Lung (tissue), 12 donors: ENCODE results near the gene ARHGAP15. TPM values are rescaled to one million over a fixed set of nuclear protein-coding genes. Genes with fewer than 3 reads are reported as not detected.

Source experiments
- ATAC-seq: fragments of 200-7000 bp; cut with Tn5 transposase; one replicate; pipeline ENCODE4 v1.9.1; 2020; ENCODE audit warnings: moderate number of reproducible peaks; ENCODE audit not compliant: insufficient read depth, low FRiP score
- DNase-seq, 3 donors: peaks; one replicate each; pipeline ENCODE4 v3.0.0-alpha.2; 2013 to 2017
- H3K27ac ChIP-seq, 2 donors: one replicate each; pipeline ENCODE4 v1.5.1; 2013; ENCODE audit warnings: mild to moderate bottlenecking in 2 of 2, moderate library complexity in 2 of 2, control low read depth in 1 of 2, inconsistent platforms in 1 of 2, low read depth in 1 of 2, low read length in 1 of 2
- H3K27me3 ChIP-seq, 3 donors: one replicate each; pipeline ENCODE4 v1.5.1; 2013; ENCODE audit warnings: low read length in 2 of 3; ENCODE audit not compliant: control insufficient read depth in 3 of 3, insufficient read depth in 3 of 3
- H3K36me3 ChIP-seq, 4 donors: one replicate each; pipeline ENCODE4 v1.5.1; 2013; ENCODE audit warnings: low read length in 4 of 4, mild to moderate bottlenecking in 1 of 4, moderate library complexity in 1 of 4; ENCODE audit not compliant: control insufficient read depth in 4 of 4, insufficient read depth in 4 of 4
- H3K4me1 ChIP-seq, 5 donors: one replicate each; pipeline ENCODE4 v1.5.1; 2013; ENCODE audit warnings: low read length in 5 of 5, mild to moderate bottlenecking in 2 of 5, moderate library complexity in 1 of 5; ENCODE audit not compliant: control insufficient read depth in 5 of 5, insufficient read depth in 5 of 5
- H3K4me3 ChIP-seq: one replicate; pipeline ENCODE4 v1.5.1; 2013; ENCODE audit warnings: mild to moderate bottlenecking, control low read depth, moderate library complexity
- H3K9ac ChIP-seq, 2 donors: one replicate each; pipeline ENCODE4 v1.5.1; 2013; ENCODE audit warnings: low read length in 2 of 2, control low read depth in 1 of 2; ENCODE audit not compliant: insufficient read depth in 1 of 2
- H3K9me3 ChIP-seq, 4 donors: one replicate each; pipeline ENCODE4 v1.5.1; 2013; ENCODE audit warnings: low read length in 3 of 4, mild to moderate bottlenecking in 1 of 4, moderate library complexity in 1 of 4; ENCODE audit not compliant: control insufficient read depth in 4 of 4, insufficient read depth in 3 of 4
- WGBS, 2 donors: extraction: QIAGEN DNeasy Blood & Tissue Kit; methylation state at CpG; one replicate each; pipeline ENCODE4 v1.1.7; 2013; 5-methylcytosine and 5-hydroxymethylcytosine counted together
- polyA plus RNA-seq, 2 donors: library from polyadenylated mRNA; stranded (reverse); fragments of 200-250 nt; gene quantifications; one replicate each; pipeline ENCODE4 v1.2.1, GENCODE V29; 2013
- total RNA-seq, 2 donors: library from RNA; depleted of rRNA in 1 of 2; stranded (reverse); fragments of >200 nt in 1 of 2; gene quantifications; one replicate each; pipeline ENCODE4 v1.2.1, GENCODE V29; 2014 to 2021
- TF ChIP-seq, protein P1 (sequence below): IDR thresholded peaks from 2 replicates; pipeline ENCODE4 v1.5.1; 2012; ENCODE audit warnings: mild to moderate bottlenecking; ENCODE audit errors: control extremely low read depth, extremely low read depth
- donor health status: control.
- donor health status: control.
- donor health status: Bipolar disorder and iron deficiency.
- donor health status: healthy.
- donor health status: DM: yes; HTN: yes; CAD: no.

Gene ARHGAP15
- total and polyA plus RNA-seq, 4 donors = 5.9 to 74.3 (median 13.2) TPM

DNA sequence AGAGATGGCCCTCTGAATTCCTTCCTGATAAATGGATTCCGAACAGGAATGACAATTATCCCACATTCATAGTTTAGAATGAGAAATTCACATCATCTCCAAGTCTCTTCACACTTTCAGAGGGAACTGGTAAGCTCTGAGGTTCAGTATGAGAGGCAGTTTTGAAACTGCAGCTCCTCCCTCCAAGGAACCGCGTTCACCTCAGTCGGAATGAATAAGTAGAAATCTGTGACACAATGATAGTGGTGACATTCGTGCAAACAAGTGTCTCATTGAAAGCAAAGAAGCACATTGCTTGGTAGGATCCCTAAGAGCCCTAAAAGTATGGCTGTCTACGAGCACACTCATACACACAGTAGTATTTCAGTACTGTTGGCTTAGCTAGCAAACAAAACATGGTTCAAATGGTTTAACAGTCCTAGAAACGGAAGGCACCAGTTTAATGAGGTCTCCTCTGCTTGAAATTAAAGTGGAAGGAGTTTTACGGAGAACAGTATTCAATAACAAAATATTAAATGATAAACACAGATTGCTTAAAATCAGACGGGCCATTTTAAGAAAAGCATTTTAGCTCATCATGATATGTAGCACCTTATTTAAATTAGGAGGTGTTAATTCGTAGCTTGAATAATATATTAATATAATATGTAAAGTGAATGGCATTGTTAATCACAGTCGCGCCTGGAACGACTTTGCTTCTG, 225.0 kb downstream of the ARHGAP15 start:
- Histone ChIP-seq H3K4me3 (no peak overlapping the region), H3K9me3 (no peaks in the 10 kb centered on the region), H3K9ac (no peak overlapping the region), H3K36me3 (no peaks in the 10 kb centered on the region), H3K27ac (no peak overlapping the region), H3K27me3 (no peaks in the 10 kb centered on the region), H3K4me1 (peaks cover 0 to 3% (median 0%) of the 10 kb centered on the region in 5 donors)
- TF ChIP-seq, protein P1, sequence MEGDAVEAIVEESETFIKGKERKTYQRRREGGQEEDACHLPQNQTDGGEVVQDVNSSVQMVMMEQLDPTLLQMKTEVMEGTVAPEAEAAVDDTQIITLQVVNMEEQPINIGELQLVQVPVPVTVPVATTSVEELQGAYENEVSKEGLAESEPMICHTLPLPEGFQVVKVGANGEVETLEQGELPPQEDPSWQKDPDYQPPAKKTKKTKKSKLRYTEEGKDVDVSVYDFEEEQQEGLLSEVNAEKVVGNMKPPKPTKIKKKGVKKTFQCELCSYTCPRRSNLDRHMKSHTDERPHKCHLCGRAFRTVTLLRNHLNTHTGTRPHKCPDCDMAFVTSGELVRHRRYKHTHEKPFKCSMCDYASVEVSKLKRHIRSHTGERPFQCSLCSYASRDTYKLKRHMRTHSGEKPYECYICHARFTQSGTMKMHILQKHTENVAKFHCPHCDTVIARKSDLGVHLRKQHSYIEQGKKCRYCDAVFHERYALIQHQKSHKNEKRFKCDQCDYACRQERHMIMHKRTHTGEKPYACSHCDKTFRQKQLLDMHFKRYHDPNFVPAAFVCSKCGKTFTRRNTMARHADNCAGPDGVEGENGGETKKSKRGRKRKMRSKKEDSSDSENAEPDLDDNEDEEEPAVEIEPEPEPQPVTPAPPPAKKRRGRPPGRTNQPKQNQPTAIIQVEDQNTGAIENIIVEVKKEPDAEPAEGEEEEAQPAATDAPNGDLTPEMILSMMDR = no peak
- WGBS, 2 donors = 92 to 95% methylated on average over 13 of the region's 13 CpGs
- ATAC-seq (no peak), DNase-seq (no peak)

DNA sequence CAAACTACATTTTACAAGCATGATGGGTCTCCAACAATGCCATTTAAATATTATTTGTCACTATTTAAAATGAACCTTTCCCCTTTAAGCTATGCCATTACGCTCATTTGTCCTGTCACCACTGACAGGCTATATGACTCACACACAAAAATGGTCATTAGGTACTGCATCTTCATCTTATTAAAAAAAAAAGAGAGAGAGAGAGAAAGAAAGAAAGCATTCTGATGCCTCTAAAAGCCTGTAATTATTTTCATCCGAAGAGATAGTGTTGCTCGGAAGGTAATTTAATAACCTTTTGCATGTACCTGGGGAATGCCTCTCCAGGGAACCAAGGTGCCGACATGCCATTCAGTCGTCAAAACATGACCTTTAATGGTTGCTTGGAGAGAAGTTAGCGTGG, 226.7 kb downstream of the ARHGAP15 start:
- TF ChIP-seq, protein P1 = no peak
- WGBS, 2 donors = 87% methylated on average over 6 of the region's 6 CpGs
- ATAC-seq = no peak

GRCh38 chr2:143356336-143356735, 227.1 kb downstream of the ARHGAP15 start:
- no peak for ATAC-seq
- no peaks in the 10 kb centered on the region for H3K9me3 ChIP-seq
- H3K27me3 ChIP-seq = no peaks in the 10 kb centered on the region
- peaks cover 0 to 3% (median 0%) of the 10 kb centered on the region in 5 donors for H3K4me1 ChIP-seq
- no peaks in the 10 kb centered on the region for H3K36me3 ChIP-seq
- DNase-seq = no peak
- TF ChIP-seq, protein P1 = no peak
- whole genome bisulfite sequencing, 2 donors = 77 to 88% methylated on average over 3 of the region's 3 CpGs
- H3K27ac ChIP-seq = no peak overlapping the region
- no peak overlapping the region for H3K4me3 ChIP-seq
- H3K9ac ChIP-seq = no peak overlapping the region

More for the DNA sequence above, 226.7 kb downstream of the ARHGAP15 start:
- Histone ChIP-seq H3K9ac (no peak overlapping the region), H3K4me1 (peaks cover 0 to 3% (median 0%) of the 10 kb centered on the region in 5 donors), H3K27ac (no peak overlapping the region), H3K36me3 (no peaks in the 10 kb centered on the region), H3K9me3 (no peaks in the 10 kb centered on the region), H3K27me3 (no peaks in the 10 kb centered on the region), H3K4me3 (no peak overlapping the region)
- no peak for DNase-seq
